Measurements from ENCODE around the gene RIT1. TPM values are rescaled to one million over a fixed set of nuclear protein-coding genes. Genes with fewer than 3 reads are reported as not detected.

RIT1 gene
- total and polyA plus RNA-seq, 2 of the 8 experiments (the other 6 are each of a cell fraction or from before 2014, with no cell fraction given), result 25.3 to 26.8 TPM

- TF ChIP-seq SUZ12 (IDR thresholded peaks at IDR 0.05; ENCODE audit: low read length) (no peak), NRF1 (IDR thresholded peaks at IDR 0.05; ENCODE audit: low read depth, low read length) (no peak), TCF12 (IDR thresholded peaks at IDR 0.05; ENCODE audit: low read depth, low read length) (no peak), RNF2 (IDR thresholded peaks at IDR 0.05; ENCODE audit: borderline replicate concordance, low read depth, low read length, missing control alignments, poor library complexity, severe bottlenecking) (no peak)
These were observed 9.6 kb upstream of the RIT1 start (continued) for GRCh38 chr1:155920717-155921116.
